Thyroid gland (tissue), 4 donors: ENCODE results near the gene DAGLA. TPM values are rescaled to one million over a fixed set of nuclear protein-coding genes. Genes with fewer than 3 reads are reported as not detected.

ENCODE experiments used
- DNase-seq, 2 donors: peaks; one replicate each; pipeline ENCODE4 v3.0.0-alpha.2; 2019
- H3K27ac ChIP-seq, 3 donors: fragments of 200-600 bp; sonication (generic); 1 replicate in 2 of 3; 2 replicates in 1 of 3; pipeline ENCODE4 v1.5.1; 2016 to 2019; ENCODE audit warnings: mild to moderate bottlenecking in 1 of 3, moderate library complexity in 1 of 3
- H3K27me3 ChIP-seq: fragments of 200-600 bp; sonication (generic); one replicate; pipeline ENCODE4 v1.5.1; 2019
- H3K36me3 ChIP-seq, 2 donors: fragments of 200-600 bp; sonication (generic); one replicate each; pipeline ENCODE4 v1.5.1; 2016 to 2019
- H3K4me1 ChIP-seq, 2 donors: fragments of 200-600 bp; sonication (generic); one replicate each; pipeline ENCODE4 v1.5.1; 2017 to 2019
- H3K4me3 ChIP-seq, 3 donors: fragments of 200-600 bp; sonication (generic); replicated peaks in 1 of 3; 1 replicate in 2 of 3; 2 replicates in 1 of 3; pipeline ENCODE4 v1.5.1; 2016; ENCODE audit warnings: mild to moderate bottlenecking in 1 of 3
- H3K9me3 ChIP-seq: fragments of 200-600 bp; sonication (generic); one replicate; pipeline ENCODE4 v1.5.1; 2017
- CTCF ChIP-seq, 6 experiments: fragments of 200-600 bp in 3 of 6; fragments of 450-650 bp in 3 of 6; sonication (generic) in 3 of 6; IDR thresholded peaks; one replicate each; pipeline ENCODE4 v1.5.1; 2016 to 2019; ENCODE audit warnings: antibody characterized with exemption in 6 of 6, mild to moderate bottlenecking in 2 of 6, inconsistent platforms in 1 of 6, moderate library complexity in 1 of 6
- POLR2A ChIP-seq, 2 donors: fragments of 450-650 bp; IDR thresholded peaks; one replicate each; pipeline ENCODE4 v1.6.1; 2017; ENCODE audit warnings: antibody characterized with exemption in 2 of 2, mild to moderate bottlenecking in 2 of 2, moderate library complexity in 1 of 2
- WGBS, 2 donors: methylation state at CpG; one replicate each; pipeline ENCODE4 v1.1.5; 2017; 5-methylcytosine and 5-hydroxymethylcytosine counted together
- intact Hi-C: fragments of 100-400 bp; cut with DNase I; formaldehyde crosslinking; loops from one replicate; pipeline ENCODE4 v1.15.1; 2023
- total RNA-seq, 4 donors: library from RNA; depleted of rRNA; stranded (reverse); fragments of >200 nt; gene quantifications; one replicate each; pipeline ENCODE4 v1.2.3, GENCODE V29; 2016

The DAGLA gene
- total RNA-seq, 4 donors from 2014 or later = 1.7 to 2.8 (median 1.9) TPM

- TF ChIP-seq CTCF (IDR thresholded peaks at IDR 0.05) (no peak), POLR2A (IDR thresholded peaks at IDR 0.05) (no peak)
- Histone ChIP-seq H3K4me3 (no peak overlapping the region), H3K4me1 (peaks cover 5 to 11% of the 10 kb centered on the region in 2 donors), H3K27me3 (no peaks in the 10 kb centered on the region), H3K27ac (no peak overlapping the region), H3K9me3 (no peaks in the 10 kb centered on the region), H3K36me3 (no peaks in the 10 kb centered on the region)
- 89 to 94% methylated on average over 5 of the region's 5 CpGs for WGBS, 2 donors
- no peak for DNase-seq
- intact Hi-C loops = no loop called here
Observed at GRCh38 chr11:61714916-61715315, 34.7 kb downstream of the DAGLA start.

- no peaks in the 10 kb centered on the region for H3K27me3 ChIP-seq
- H3K9me3 ChIP-seq = no peaks in the 10 kb centered on the region
- peaks cover 5 to 11% of the 10 kb centered on the region in 2 donors for H3K4me1 ChIP-seq
- WGBS, 2 donors = 81 to 86% methylated on average over 3 to 4 of the region's 4 CpGs
- intact Hi-C loops = no loop called here
- no peak for TF ChIP-seq CTCF (IDR thresholded peaks at IDR 0.05)
- no peak for TF ChIP-seq POLR2A (IDR thresholded peaks at IDR 0.05)
- no peak overlapping the region for H3K27ac ChIP-seq
- no peak for DNase-seq
- no peaks in the 10 kb centered on the region for H3K36me3 ChIP-seq
- no peak overlapping the region for H3K4me3 ChIP-seq
Observed at GRCh38 chr11:61715867-61716266, 35.7 kb downstream of the DAGLA start.

- intact Hi-C loops = no loop called here
- WGBS, 2 donors = 87 to 90% methylated on average over 10 to 12 of the region's 13 CpGs
- no peak for TF ChIP-seq POLR2A (IDR thresholded peaks at IDR 0.05)
- TF ChIP-seq CTCF (IDR thresholded peaks at IDR 0.05) = no peak
Observed at GRCh38 chr11:61716478-61717285, 36.5 kb downstream of the DAGLA start.

GRCh38 chr11:61717286-61718033 is 37.3 kb downstream of the DAGLA start:
- Histone ChIP-seq H3K27me3 (no peaks in the 10 kb centered on the region), H3K36me3 (no peaks in the 10 kb centered on the region), H3K4me1 (peaks cover 5 to 11% of the 10 kb centered on the region in 2 donors), H3K4me3 (no peak overlapping the region), H3K9me3 (no peaks in the 10 kb centered on the region), H3K27ac (no peak overlapping the region)
- intact Hi-C loops = no loop called here
- no peak for TF ChIP-seq POLR2A (IDR thresholded peaks at IDR 0.05)
- TF ChIP-seq CTCF (IDR thresholded peaks at IDR 0.05) = no peak
- 90 to 93% methylated on average over 15 to 16 of the region's 19 CpGs for WGBS, 2 donors
- no peak for DNase-seq

More at GRCh38 chr11:61716478-61717285, 36.5 kb downstream of the DAGLA start:
- Histone ChIP-seq H3K4me3 (no peak overlapping the region), H3K27me3 (no peaks in the 10 kb centered on the region), H3K9me3 (no peaks in the 10 kb centered on the region), H3K36me3 (no peaks in the 10 kb centered on the region), H3K27ac (no peak overlapping the region), H3K4me1 (peaks cover 5 to 11% of the 10 kb centered on the region in 2 donors)
- DNase-seq = no peak
